Ramos (cell line): ENCODE measurements around the gene TECTB.
"Not testable (repeated sequence)": the region's sequence is repeated elsewhere in the genome, so short reads cannot be mapped to it uniquely, and the experiment has no call there.

Source experiments
- in situ Hi-C: fragments of 300-500 bp; cut with MboI; formaldehyde crosslinking; loops from one replicate; pipeline ENCODE4 v1.14.3; 2022; ENCODE audit warnings: low sequenced_read_pairs; ENCODE audit not compliant: unreplicated experiment

Gene TECTB

DNA sequence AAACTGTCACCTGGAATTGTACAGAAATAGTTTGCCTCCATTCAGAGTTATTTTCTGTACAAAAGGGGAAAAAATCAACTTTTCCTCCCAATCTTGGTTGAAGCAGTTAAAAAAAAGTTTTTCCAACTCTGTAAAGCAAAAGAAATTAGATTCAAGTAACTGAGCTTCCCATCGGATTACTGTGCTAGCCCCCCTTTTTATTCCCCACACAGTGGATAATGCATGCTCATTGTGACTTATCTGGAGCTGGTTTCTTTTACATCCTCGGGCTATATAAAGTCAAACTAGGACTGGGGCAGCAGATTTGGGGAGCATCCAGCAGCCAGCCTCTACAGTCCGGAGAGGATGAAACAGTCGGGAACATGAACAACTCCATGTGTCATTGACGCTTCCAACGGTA is at the start of gene TECTB:
Gene TECTB (plus strand): TSS at position 301 of the 400 bp plus-strand sequence. CDS start 335 bp downstream, outside the sequence.
- in situ Hi-C loops, result no loop called here

DNA sequence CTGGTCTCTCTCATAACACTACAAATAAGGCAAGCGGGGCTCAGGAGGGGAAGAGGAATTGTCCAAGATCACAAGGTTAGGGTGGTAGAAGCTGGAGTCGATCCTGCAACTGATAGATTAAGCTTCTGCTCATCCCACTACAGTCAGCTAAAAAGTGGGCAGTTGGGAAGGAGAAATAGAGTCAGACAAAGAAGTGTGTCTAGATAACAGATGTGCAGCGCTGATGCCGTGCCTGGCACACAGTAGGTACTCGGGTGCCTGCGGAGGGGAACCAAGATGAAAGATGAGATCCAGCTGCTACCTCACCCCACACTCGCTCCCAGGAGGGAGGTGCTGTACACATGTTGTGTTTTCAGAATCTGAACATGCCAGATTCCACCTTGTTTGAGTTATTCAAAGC is 48.1 kb upstream of the TECTB start:
- in situ Hi-C loops, result no loop called here

DNA sequence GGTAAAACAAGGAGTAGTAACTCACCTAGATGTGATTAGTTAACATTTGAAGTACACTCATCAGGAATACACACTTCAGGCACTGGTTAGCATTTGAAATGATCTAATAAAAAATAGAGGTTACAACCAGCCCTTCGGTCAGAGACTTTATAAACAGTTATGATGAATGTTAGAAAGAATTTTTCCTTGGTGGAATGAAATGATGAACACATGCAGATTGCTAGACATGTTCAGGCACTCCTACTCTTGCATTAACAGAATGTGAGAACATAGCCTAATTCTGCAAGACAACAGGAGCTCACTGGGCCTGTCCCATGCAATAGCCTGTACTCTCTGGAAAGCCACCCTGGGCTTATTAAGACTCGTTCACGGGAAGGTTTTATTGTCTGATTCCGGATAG is 47.3 kb upstream of the TECTB start:
- in situ Hi-C loops, result no loop called here

DNA sequence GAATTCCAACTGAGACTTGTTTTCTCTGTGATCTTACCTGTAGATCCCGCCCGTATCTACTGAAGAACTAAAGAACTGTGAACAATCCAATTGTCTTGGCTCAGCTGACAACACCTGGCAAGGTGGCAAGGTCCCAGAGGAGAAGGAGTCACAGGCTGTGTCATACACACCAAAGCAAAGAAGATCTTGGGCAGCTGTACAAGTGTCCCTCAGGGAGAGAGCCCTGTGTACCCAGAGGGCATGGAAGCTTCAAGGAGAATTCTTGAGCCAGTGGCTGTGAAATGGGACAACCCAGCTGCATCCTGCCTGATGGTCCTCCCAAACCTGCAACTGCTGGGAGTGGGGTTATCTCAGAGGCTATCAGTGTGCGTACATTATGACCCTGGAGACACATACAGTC is 46.7 kb upstream of the TECTB start:
- in situ Hi-C loops, result no loop called here

DNA sequence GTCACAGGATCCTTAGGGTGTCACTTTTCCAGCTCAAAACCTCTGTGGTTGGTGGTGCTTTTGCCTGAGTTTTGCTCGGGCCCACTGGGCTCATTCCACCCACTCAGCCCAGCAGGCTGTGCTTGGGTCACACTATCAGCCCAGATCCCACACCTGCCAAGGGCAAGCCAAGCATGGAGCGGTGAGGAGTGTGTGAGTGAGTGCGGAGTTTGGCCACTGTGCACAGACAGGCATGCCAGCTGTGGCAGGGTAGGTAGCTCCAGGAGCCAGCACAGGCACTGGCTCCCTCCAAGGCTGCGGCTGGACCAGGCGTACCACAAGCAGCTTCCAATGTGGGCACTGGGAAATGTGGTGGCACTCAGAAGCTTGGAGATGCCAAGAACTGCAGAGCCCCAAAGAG is 43.9 kb upstream of the TECTB start:
- in situ Hi-C loops, result no loop called here

DNA sequence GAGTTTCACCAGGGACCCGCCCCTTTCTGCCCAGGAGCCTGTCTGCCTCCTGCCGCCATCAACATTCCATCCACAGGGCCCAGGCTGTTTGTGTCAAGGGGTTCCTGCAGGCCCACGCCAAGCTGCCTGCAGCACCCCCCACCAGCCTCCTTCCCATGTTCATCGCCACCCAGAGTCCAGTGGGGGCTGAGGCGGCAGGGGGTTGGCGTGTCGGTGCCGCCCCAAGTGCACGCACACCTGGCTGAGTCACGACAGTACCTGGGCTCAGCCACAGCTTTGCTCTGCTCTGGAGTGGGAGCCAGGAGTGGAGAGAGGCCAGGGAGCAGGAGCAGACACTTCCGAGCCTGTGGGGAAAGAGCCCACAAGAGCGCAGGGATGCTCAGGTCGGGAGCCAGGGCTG is 42.8 kb upstream of the TECTB start:
- in situ Hi-C loops, result no loop called here

DNA sequence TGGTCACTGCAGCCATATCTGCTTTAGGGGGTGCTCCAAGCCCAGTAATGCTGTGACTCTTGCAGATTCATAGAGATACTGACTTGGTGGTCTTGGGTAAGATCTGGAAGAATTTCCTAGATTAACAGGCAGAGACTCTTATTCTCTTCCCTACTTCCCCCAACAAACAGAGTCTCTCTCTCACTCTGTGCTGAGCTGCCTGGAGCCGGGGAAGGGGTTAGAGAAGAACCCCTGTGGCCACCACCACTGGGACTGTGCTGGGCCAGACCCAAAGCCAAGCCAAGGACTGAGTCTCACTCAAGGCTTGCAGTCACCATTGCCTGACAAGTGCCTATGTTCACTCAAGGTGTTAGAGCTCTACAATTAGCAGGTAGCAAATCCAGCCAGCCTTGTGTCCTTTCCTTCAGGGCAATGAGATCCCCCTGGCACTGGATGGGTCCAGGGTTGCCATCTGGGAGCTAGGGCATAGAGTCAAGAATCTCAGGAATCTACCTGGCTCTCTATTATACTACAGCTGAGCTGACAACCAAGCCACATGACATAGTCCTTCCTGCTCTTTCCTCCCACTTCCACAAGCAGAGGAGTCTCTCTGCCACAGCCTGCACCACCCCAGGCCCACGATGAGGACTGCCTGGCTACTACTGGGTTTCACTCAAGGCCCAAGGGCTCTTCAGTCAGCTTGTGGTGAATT is 41.4 kb upstream of the TECTB start:
- in situ Hi-C loops, result no loop called here

DNA sequence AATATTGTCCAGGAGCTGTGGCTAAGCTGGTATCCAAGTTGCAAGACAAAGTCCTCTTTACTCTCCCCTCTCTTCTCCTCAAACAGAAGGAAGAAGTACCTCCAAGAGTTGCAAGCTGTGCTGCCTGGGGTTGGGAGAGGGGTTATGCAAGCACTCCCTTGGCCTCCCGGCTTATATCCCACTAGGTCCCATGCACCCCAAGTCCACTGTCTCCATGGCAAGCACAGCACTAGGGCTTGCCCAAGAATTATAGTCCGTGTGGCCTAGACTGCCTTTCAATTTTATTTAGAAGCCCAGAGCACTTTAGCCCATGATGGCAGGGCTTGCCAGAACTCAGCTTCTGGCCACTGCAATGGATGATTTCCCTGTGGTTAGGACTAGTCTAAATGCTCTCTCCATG is 40.4 kb upstream of the TECTB start:
- in situ Hi-C loops, result no loop called here

DNA sequence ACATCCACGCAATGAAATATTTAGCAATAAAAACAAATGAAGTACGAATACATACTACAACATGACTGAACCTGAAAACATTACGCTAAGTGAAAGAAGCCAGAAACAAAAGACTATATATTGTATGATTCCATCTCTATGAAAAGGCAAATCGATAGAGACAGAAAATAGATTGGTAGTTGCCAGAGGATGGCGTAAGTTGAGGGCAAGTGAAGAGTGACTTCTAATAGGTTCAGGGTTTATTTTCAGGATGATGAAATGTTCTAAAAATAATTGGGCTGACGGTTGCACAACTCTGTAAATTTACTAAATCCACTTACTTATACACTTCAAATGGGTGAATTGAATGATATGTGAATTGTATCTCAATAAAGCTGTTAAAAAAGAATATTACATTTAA is 39.5 kb upstream of the TECTB start:
- in situ Hi-C loops, result no loop called here

DNA sequence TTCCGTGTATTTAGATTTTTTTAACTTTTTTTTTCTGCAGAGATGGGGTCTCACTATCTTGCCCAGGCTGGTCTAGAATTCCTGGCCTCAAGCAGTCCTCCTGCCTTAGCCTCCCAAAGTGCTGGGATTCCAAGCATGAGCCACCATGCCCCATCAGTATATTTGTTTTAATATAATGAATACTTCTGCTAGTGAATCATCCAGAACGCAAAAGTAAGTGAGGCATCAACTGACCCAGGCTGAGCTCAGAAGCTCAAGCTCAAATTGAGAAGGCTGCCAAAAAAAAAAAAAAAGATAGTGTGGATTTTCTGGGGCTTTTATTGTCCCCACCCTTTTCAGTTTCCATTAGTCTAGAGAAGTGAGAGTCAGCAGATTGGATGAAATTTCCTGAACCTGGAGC is 39.0 kb upstream of the TECTB start:
- in situ Hi-C loops, result no loop called here

DNA sequence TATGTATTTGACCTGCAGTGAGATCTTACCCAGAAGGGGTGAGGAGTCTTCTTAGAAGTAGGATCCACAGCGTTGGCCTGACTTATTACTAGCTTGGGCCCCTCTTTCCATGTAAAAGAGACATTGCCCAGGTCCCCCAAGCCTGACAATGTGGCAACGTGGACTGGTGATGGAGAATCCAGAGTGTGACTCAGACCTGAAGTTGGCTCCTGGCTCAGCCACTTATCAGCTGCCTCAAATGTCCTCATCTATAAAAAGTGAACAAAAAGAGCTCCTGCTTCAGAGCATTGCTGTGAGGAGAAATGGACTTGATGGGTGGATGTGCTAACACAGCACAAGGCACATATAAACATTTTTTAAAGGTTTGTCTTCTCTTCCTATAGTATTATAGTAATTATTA is 35.4 kb upstream of the TECTB start:
- in situ Hi-C loops, result no loop called here

DNA sequence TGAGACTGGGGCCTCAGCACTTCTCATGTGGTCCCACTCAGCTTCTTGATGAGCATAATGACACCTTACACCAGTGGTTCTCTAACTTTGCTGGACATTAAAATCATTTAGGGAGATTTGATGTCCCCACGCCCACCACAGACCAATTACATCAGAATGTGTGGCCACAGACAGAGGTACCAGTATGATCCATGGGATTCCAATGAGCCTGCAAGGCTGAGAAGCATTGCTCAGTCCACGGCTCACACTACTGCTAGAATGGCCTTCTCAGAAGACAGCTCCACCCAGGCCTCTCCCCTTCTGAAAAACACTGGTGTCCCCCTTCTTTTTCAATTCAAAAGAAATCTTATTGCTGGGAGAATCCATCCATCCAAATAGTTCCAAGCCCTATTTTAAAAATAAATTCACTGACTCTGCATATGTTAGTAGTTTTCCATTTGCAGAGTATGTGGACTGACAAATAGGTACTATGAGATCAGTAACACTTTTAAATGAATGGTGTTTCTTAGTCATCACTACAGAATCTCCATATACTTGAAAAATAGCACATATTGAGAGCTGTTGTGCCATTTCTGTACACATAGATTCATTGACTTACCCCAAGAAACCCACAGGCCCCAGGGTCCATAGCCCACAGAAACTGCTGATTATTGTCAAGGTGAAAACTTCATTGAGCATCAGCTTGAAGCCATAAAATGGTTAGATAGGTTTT is 34.5 kb upstream of the TECTB start:
- in situ Hi-C loops, result no loop called here

DNA sequence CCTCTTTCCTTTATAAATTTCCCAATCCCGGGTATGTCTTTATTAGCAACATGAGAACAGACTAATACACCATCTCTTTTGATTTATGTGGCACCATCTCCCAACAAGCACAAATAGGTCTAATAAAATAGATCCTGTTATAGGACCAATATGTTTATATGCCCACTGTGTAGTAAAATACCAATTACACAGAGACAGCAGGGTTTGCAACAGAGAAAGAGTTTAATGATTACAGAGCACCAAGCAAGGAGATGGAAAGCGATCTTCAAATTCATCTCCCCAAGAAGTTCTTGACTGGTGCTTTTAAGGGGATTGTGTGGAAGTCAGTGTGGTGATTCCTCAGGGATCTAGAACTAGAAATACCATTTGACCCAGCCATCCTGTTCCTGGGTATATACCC is 33.5 kb upstream of the TECTB start:
- in situ Hi-C loops, result no loop called here

DNA sequence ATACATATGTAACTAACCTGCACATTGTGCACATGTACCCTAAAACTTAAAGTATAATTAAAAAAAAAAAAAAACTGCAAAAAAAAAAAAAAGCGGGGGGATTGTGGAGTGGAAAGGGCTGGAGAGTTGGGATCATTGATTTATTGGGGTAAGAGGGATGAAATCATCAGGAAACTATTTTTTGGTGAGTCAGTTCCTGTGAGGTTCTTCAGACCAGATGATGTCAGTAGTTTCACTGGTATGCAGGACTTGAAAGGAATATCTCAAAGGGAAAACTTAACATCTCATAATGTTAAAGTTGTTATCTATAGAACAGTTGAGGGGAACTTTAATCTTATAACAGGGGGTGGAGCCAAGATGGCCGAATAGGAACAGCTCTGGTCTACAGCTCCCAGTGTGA is 32.6 kb upstream of the TECTB start:
- in situ Hi-C loops, result no loop called here

DNA sequence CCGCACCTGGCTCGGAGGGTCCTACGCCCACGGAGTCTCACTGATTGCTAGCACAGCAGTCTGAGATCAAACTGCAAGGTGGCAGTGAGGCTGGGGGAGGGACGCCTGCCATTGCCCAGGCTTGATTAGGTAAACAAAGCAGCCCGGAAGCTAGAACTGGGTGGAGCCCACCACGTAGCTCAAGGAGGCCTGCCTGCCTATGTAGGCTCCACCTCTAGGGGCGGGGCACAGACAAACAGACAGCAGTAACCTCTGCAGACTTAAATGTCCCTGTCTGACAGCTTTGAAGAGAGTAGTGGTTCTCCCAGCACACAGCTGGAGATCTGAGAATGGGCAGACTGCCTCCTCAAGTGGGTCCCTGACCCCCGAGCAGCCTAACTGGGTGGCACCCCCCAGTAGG is 32.0 kb upstream of the TECTB start:
- in situ Hi-C loops, result not testable (repeated sequence)

DNA sequence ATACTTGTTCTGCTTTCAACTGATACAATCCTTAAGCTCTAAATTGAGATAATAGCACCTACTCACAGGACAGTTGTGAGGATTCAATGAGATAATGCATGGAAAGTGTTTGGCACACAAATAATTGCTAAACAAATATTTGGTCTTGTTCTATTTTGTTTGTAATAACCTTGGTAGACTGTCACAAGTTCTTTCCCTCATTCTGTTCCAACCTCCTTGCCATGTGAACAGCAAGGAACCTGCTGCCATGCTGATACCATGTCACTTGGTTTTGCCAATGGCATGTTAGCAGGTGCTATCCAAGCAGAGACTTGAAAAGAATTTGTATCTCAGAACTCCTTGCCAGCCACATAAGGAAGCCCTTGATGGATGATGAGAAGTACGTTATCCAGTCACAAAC is 24.8 kb upstream of the TECTB start:
- in situ Hi-C loops, result no loop called here

DNA sequence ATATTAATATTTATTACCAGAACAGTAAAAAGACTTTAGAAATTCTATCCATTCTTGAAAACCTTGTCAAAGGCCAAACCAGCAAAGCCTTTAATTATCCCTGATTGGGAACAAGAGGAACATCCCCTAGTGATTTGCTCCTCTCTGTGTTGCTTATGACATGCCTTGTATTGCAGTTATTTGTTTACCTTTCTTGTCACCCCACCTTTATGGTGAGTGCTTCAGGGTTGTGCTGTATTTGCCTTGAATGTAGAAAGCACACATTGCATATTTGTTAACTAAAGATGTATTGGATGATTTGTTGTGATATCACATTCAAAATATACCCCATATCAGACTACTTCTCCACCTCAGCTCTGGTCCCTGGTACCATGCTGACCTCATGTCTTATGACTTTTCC is 23.5 kb upstream of the TECTB start:
- in situ Hi-C loops, result no loop called here

DNA sequence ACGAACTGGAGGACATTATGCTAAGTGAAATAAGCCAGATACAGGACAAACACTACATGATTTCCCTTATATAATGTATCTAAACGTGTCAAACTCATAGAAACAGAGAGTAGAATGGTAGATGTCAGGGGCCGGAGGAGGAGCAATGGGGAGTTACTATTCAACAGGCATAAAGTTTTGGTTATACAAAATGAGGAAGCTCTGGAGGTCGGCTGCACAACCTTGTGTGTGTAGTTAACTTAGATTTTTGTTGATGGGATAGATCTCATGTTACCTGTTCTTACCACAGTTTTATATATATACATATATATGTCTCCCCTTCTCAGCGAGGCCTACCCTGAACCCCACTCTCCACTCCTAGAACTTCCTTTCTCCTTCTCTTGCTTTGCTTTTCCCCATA is 22.4 kb upstream of the TECTB start:
- in situ Hi-C loops, result no loop called here

DNA sequence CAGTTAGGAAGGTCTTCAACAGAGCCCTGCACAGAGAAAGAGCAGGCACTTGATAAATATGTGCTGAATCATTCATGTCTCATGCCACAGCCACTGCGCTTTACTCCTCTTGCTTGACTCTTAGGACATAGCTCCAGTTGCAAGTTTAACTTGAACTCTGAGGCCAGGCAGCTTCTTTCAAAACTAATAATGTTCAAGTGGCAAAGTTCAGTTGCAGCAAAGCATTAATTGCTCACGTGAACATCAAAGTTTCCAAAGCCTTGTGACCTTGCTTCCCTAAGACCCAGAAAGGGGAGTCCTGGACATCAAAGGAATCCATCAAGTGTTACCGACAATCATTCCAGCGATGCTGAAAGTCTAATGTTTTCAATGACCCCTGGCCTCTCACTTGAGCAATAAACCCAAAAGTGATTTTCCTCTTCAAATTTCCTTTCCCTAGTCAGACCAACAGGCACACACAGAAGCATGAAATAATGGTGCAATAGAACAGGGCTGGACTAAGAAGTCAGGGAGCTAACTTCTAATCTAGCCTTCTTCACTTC is 21.8 kb upstream of the TECTB start:
- in situ Hi-C loops, result no loop called here

DNA sequence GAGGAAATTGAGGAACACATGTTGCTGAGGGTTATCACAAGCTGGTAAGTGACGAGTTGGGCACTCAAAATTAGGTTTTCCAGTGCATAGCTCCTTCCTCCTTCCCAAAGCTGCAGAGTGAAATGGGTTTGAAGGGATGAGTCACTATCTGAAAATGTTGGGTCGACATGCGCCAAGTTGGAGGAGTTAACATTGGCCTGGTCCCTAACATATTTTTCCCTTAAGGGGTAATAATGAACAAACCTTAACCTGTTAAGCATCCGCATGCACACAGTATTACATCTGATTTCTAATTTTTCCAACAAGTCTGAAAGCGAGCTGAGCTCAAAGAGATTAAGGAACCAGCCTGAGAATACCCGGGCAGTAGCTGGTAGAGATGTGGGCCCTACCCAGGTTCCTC is 20.7 kb upstream of the TECTB start:
- in situ Hi-C loops, result no loop called here

DNA sequence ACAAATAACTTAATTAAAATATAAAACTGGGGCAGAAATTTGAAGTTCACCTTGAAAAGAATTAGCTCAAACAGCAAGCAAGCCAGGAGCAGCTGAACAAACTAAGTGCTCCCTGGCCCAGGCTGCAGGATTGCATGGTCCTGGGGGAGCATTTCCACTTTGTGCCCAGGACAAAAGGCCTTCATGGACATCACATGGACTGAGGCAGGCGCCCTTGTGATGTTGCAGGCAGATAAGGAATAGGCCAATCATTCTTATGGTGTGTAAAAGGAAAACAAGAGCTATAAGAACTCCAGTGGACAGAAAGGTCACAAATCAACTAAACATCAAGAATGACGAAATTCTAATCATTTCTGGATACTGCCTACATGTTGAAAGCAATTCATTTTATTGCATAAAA is 17.5 kb upstream of the TECTB start:
- in situ Hi-C loops, result no loop called here

DNA sequence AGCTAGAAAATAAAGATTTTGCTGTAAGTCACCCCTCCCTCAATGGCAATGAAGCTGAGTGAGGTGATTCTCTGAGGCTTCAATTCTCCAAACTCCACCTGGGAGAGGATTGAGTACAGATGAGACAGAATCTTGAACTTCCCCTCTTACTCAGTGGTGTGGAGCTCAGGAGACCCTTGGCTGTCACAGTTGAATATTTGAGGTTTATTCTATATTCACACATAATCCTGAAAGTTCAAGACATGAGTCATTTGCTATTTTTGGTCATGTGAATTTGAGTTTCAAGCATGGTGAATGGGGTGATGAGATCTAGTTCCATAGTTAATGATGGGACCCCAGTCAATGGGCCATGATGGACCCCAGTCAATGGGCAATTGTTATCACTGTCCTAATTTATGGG is 13.9 kb upstream of the TECTB start:
- in situ Hi-C loops, result no loop called here
